GM06990 (cell line): ENCODE data around the gene FHIT.
A peak's percentile ranks its signal among the peaks of the same experiment; 100 is the strongest.

Source experiments
- DNase-seq: peaks from one replicate; pipeline ENCODE4 v3.0.0-alpha.2; 2011; ENCODE audit not compliant: insufficient read length; ENCODE audit errors: extremely low read depth
- H3K27me3 ChIP-seq: replicated peaks from 2 replicates; pipeline ENCODE4 v1.6.0; 2011; ENCODE audit warnings: low read length; ENCODE audit not compliant: control insufficient read depth, insufficient read depth
- H3K36me3 ChIP-seq: 2 replicates; pipeline ENCODE4 v1.5.1; 2011; ENCODE audit warnings: low read length; ENCODE audit not compliant: control insufficient read depth, insufficient read depth
- H3K4me3 ChIP-seq: replicated peaks from 2 replicates; pipeline ENCODE4 v1.5.1; 2011; ENCODE audit warnings: low read depth, mild to moderate bottlenecking, control low read depth, low read length
- TF ChIP-seq, protein P1 (sequence below): IDR thresholded peaks from 2 replicates; pipeline ENCODE4 v1.5.1; 2011; ENCODE audit warnings: low read length, control low read depth, mild to moderate bottlenecking, inconsistent platforms; ENCODE audit not compliant: insufficient read depth, poor library complexity, severe bottlenecking

The FHIT gene

DNA sequence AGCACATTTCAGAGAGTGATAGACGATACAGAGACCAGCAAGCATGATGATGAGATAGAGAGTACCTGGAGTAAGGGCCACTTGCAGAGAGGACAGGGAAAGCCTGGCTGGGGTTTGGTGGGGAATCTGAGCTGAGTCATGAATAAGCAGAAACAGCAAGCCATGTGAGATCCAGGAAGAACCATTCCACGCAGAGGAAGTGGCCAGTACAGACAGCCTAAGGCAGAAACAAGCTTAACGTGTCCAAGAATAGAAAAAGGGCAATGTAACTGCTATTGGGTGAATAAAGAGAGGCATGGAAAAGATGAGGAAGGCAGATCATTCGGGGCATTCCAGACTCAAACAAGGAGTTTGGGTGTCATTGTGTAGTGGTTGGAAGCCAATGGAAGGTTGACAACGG lies 1385.2 kb downstream of the FHIT start:
- DNase-seq = no peak

DNA sequence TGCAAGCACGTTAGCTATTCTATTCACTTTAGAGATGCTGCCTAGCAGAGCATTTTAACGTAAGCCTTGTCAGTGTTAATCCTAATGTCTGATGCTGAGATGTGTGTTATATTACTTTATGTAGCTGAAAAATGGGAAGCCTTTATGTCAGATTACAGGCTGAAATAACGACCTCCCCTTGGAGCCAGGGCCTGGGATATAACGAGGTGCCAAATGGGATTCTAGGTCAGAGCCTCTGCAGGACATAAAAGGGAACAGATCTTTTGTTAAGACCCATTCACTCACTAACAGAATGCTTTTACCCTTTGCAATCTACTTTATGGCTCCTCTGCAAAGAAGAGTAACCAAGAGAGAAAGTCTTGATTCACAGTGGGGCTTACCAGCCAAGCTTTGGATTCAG lies 1385.9 kb downstream of the FHIT start:
- Histone ChIP-seq H3K27me3 (no peaks in the 10 kb centered on the region), H3K36me3 (no peaks in the 10 kb centered on the region)

More for the DNA sequence above, 1385.2 kb downstream of the FHIT start:
- H3K36me3 ChIP-seq = no peaks in the 10 kb centered on the region
- TF ChIP-seq, protein P1, sequence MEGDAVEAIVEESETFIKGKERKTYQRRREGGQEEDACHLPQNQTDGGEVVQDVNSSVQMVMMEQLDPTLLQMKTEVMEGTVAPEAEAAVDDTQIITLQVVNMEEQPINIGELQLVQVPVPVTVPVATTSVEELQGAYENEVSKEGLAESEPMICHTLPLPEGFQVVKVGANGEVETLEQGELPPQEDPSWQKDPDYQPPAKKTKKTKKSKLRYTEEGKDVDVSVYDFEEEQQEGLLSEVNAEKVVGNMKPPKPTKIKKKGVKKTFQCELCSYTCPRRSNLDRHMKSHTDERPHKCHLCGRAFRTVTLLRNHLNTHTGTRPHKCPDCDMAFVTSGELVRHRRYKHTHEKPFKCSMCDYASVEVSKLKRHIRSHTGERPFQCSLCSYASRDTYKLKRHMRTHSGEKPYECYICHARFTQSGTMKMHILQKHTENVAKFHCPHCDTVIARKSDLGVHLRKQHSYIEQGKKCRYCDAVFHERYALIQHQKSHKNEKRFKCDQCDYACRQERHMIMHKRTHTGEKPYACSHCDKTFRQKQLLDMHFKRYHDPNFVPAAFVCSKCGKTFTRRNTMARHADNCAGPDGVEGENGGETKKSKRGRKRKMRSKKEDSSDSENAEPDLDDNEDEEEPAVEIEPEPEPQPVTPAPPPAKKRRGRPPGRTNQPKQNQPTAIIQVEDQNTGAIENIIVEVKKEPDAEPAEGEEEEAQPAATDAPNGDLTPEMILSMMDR = no peak
- no peaks in the 10 kb centered on the region for H3K27me3 ChIP-seq
- H3K4me3 ChIP-seq = no peak overlapping the region

DNA sequence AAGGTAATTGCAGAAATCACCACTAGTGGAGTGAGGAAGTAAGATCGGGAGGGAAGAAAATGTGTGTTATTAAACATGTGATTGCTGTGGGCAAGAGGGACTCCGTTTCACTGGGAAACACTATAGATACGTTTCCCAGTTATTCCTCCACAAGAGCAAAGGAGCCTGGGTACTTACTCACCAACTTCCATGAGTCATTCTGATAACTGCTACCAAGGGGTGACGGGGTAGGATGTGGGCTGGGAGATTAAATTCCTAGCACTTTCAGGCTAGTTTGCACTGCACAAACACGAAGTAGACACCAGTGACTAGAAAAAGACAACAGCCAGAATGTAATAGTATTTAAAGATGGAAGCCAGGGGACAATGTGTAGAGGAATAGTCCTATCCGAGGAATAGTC lies 1388.6 kb downstream of the FHIT start:
- no peak for DNase-seq
- H3K27me3 ChIP-seq = no peaks in the 10 kb centered on the region
- no peak overlapping the region for H3K4me3 ChIP-seq
- no peaks in the 10 kb centered on the region for H3K36me3 ChIP-seq
- TF ChIP-seq, protein P1 = no peak

More for the DNA sequence above, 1385.9 kb downstream of the FHIT start:
- no peak overlapping the region for H3K4me3 ChIP-seq
- no peak for DNase-seq
- TF ChIP-seq, protein P1 = no peak

DNA sequence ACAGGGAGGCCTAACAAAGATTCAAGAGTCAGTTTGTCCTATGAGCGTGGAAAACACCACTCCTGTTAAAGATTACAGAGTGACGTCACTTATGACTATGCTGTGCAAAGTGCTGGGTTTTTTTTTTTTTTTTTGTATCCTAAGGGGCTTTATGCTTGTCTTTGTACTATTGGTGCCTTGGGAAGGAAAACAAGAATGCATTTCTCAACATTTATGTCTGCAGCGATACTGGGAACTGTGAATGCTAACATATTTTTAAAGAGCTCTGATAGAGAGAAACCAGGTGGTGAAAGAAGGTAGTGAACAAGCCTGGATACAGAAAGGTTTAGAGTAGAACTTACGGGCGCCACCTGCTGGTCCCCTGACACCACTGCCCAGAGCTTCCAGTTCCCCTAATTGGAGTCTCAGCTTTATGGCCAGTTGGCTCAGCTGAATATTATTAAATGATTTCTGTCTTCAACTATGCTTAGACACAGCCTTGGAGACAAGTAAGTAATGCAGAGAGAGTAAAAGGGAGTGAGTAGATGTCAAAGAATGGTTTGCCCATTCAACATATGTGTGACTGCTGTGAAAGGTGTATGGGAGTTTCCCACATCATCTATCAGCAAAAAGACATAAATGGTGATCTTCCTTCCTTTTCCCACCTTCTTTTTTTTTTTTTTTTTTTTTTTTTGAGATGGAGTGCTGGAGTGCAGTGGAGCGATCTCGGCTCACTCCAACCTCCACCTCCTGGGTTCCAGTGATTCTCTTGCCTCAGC lies 1393.5 kb downstream of the FHIT start:
- Histone ChIP-seq H3K27me3 (no peaks in the 10 kb centered on the region), H3K4me3 (no peak overlapping the region), H3K36me3 (no peaks in the 10 kb centered on the region)
- TF ChIP-seq, protein P1 = peak; percentile 92
- peak; percentile 42 for DNase-seq

DNA sequence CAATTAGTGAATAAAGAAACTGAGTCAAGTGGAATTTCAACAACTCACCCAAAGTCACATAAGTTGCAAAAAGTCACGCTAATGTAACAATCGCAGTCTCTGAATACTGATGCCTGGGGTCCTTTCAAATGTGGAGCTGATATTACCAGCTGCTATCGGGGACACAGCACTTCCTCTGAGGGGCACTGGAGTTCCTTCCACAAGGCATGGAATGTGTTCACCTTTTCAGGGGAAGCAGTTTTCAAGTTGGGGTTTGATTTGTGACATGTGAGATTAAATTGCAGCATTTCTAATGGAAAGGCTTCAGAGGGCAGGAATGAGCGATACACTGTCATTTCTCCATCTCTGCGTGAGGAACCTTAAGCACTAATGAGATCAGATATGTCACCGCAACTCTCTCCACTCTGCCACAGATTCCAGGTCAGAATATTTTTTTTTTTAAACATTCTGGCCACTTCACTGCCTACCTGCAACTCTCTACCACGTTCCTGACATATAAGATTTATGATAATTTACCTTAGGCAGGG lies 1394.3 kb downstream of the FHIT start:
- Histone ChIP-seq H3K4me3 (no peak overlapping the region), H3K27me3 (no peaks in the 10 kb centered on the region), H3K36me3 (no peaks in the 10 kb centered on the region)
- no peak for DNase-seq
- TF ChIP-seq, protein P1 = no peak
